HuH-7.5 (cell line): ENCODE results near the gene TRAPPC3.

ENCODE experiments used
- DNase-seq: peaks from one replicate; pipeline ENCODE4 v3.0.0; 2011; ENCODE audit warnings: low spot score

TRAPPC3 gene

GRCh38 chr1:36098650-36099365 lies 50.5 kb downstream of the TRAPPC3 start:
- DNase-seq = no peak

GRCh38 chr1:36097693-36098585 lies 51.3 kb downstream of the TRAPPC3 start:
- no peak for DNase-seq

GRCh38 chr1:36096500-36097432 lies 52.5 kb downstream of the TRAPPC3 start:
- DNase-seq = no peak

- no peak for DNase-seq
Observed at GRCh38 chr1:36095760-36096405, 53.4 kb downstream of the TRAPPC3 start.

- DNase-seq = no peak
Observed at GRCh38 chr1:36094621-36095061, 54.6 kb downstream of the TRAPPC3 start.

- DNase-seq = no peak
Observed at GRCh38 chr1:36093929-36094328, 55.4 kb downstream of the TRAPPC3 start.

- no peak for DNase-seq
Observed at GRCh38 chr1:36093226-36093625, 56.1 kb downstream of the TRAPPC3 start.

GRCh38 chr1:36092798-36093185 lies 56.5 kb downstream of the TRAPPC3 start:
- no peak for DNase-seq

- no peak for DNase-seq
Observed at GRCh38 chr1:36092166-36092797, 57.0 kb downstream of the TRAPPC3 start.

- DNase-seq = no peak
Observed at GRCh38 chr1:36091698-36092097, 57.6 kb downstream of the TRAPPC3 start.

- no peak for DNase-seq
Observed at GRCh38 chr1:36091141-36091540, 58.1 kb downstream of the TRAPPC3 start.

GRCh38 chr1:36089393-36090121 lies 59.7 kb downstream of the TRAPPC3 start:
- DNase-seq = no peak

- peak; percentile 86 for DNase-seq
Observed at GRCh38 chr1:36088577-36089392, 60.5 kb downstream of the TRAPPC3 start, which contains the start of gene ADPRS. Gene ADPRS (plus strand): TSS chr1:36088892. CDS start chr1:36088905, 13 bp downstream.

- DNase-seq = no peak
Observed at GRCh38 chr1:36088265-36088576, 61.1 kb downstream of the TRAPPC3 start.

GRCh38 chr1:36087233-36088123 lies 61.8 kb downstream of the TRAPPC3 start:
- no peak for DNase-seq
